HL-60 (cell line): ENCODE data around the gene NAPSA.

Source experiments
- CTCF ChIP-seq: IDR thresholded peaks from one replicate; pipeline ENCODE4 v1.5.1; 2011; ENCODE audit warnings: low read length, control low read depth, inconsistent platforms; ENCODE audit not compliant: insufficient read depth
- REST ChIP-seq: IDR thresholded peaks from 2 replicates; pipeline ENCODE4 v1.6.1; 2012; ENCODE audit warnings: low read depth; ENCODE audit not compliant: insufficient replicate concordance

- TF ChIP-seq CTCF (no peak), REST (no peak)
Observed at GRCh38 chr19:50352242-50352641, 13.2 kb downstream of the NAPSA start.
